GM04503 (cell line): ENCODE data around the gene DSE.

Source experiments
- DNase-seq: peaks from one replicate; pipeline ENCODE4 v3.0.0-alpha.2; 2012; ENCODE audit warnings: low read depth

The DSE gene

GRCh38 chr6:116413357-116413756 is 42.6 kb downstream of the DSE start:
- DNase-seq: no peak

GRCh38 chr6:116417661-116418060 is 46.9 kb downstream of the DSE start:
- no peak for DNase-seq

- DNase-seq: no peak
These were observed 48.5 kb downstream of the DSE start for GRCh38 chr6:116419069-116419786.

GRCh38 chr6:116420341-116420740 is 49.6 kb downstream of the DSE start:
- no peak for DNase-seq

- no peak for DNase-seq
These were observed 51.5 kb downstream of the DSE start for GRCh38 chr6:116422238-116422637.

GRCh38 chr6:116424001-116424400 is 53.3 kb downstream of the DSE start:
- no peak for DNase-seq

- no peak for DNase-seq
These were observed 55.8 kb downstream of the DSE start for GRCh38 chr6:116426551-116426950.

- DNase-seq: no peak
These were observed 58.4 kb downstream of the DSE start for GRCh38 chr6:116429111-116429510.

- no peak for DNase-seq
These were observed 60.1 kb downstream of the DSE start for GRCh38 chr6:116430860-116431259.

GRCh38 chr6:116431964-116432595 is 61.3 kb downstream of the DSE start:
- DNase-seq: no peak

- DNase-seq: no peak
These were observed 62.5 kb downstream of the DSE start for GRCh38 chr6:116433206-116433712.

- no peak for DNase-seq
These were observed 63.4 kb downstream of the DSE start for GRCh38 chr6:116434056-116434725.

- DNase-seq: no peak
These were observed 65.8 kb downstream of the DSE start for GRCh38 chr6:116436586-116436985.

GRCh38 chr6:116437656-116438055 is 66.9 kb downstream of the DSE start:
- DNase-seq: no peak

GRCh38 chr6:116438590-116439448 is 68.1 kb downstream of the DSE start:
- no peak for DNase-seq

GRCh38 chr6:116439522-116440051 is 68.8 kb downstream of the DSE start:
- DNase-seq: no peak

- no peak for DNase-seq
These were observed 72.4 kb downstream of the DSE start for GRCh38 chr6:116443105-116443504.

GRCh38 chr6:116444092-116444491 is 73.3 kb downstream of the DSE start:
- no peak for DNase-seq

- DNase-seq: no peak
These were observed 73.8 kb downstream of the DSE start for GRCh38 chr6:116444575-116444974.

GRCh38 chr6:116445102-116445501 is 74.4 kb downstream of the DSE start:
- DNase-seq: no peak

- DNase-seq: no peak
These were observed 75.7 kb downstream of the DSE start for GRCh38 chr6:116446399-116446798.

- DNase-seq: no peak
These were observed 76.3 kb downstream of the DSE start for GRCh38 chr6:116447052-116447451.
